ENCODE measurements around the gene SLC27A4.

DNA sequence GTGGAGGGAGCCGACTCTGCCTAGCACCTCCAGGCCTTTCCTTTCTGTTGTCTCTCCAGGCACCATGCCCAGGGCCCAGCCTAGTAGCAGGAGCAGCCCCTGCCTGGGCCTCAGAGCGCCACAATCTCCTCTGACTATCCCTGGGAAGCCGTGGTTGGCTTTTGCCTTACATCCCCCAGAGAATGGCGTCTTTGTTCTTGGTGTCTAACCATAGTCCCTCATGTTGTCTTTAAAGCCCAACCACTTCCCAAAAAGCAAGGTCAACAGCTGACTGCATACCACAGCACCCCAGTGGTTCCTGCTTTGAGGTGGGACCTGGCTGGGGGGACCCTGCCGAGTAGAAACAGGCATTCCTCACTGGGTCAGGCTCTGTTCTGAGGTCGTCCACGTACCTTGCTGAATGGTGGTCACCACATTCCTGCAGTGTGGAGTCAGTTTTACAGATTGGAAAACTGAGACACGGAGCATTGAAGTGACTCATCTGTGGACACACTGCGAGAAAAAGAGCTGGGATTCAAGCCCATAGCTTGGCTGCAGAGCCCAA is 66.6 kb downstream of the SLC27A4 start:
- TF ChIP-seq POLR2A (IDR thresholded peaks at IDR 0.05; ENCODE audit: low read depth, low read length): no peak
- TF ChIP-seq POU2F2 (IDR thresholded peaks at IDR 0.05; ENCODE audit: low read depth, low read length): no peak
- no peak for TF ChIP-seq TAF1 (IDR thresholded peaks at IDR 0.05; ENCODE audit: low read depth, low read length)
- no peak for TF ChIP-seq PAX5 (IDR thresholded peaks at IDR 0.05; ENCODE audit: insufficient read depth, low read length, severe bottlenecking)
